Cardiac muscle cell (in vitro differentiated cells and primary cell): ENCODE measurements around the gene SLC22A31. TPM values are rescaled to one million over a fixed set of nuclear protein-coding genes. Genes with fewer than 3 reads are reported as not detected.

Experiments used
- DNase-seq, 2 donors: peaks; one replicate each; pipeline versions ENCODE4 v3.0.0 to v3.0.0-alpha.2; 2010 to 2017; ENCODE audit warnings: low read depth in 1 of 2, low spot score in 1 of 2
- H3K27ac ChIP-seq: fragments of 200-600 bp; sonication (generic); 2 replicates; pipeline ENCODE4 v1.5.1; 2016
- H3K27me3 ChIP-seq: fragments of 200-600 bp; sonication (generic); 2 replicates; pipeline ENCODE4 v1.6.0; 2016; ENCODE audit warnings: control low read depth
- H3K36me3 ChIP-seq: fragments of 200-600 bp; sonication (generic); 2 replicates; pipeline ENCODE4 v1.5.1; 2016; ENCODE audit warnings: control low read depth
- H3K4me1 ChIP-seq: fragments of 200-600 bp; sonication (generic); 2 replicates; pipeline ENCODE4 v1.8.1; 2017; ENCODE audit warnings: low read depth, mild to moderate bottlenecking, mixed run types
- H3K4me3 ChIP-seq: fragments of 200-600 bp; sonication (generic); 2 replicates; pipeline ENCODE4 v1.5.1; 2016; ENCODE audit warnings: mild to moderate bottlenecking
- H3K9me3 ChIP-seq: fragments of 200-600 bp; sonication (generic); 2 replicates; pipeline ENCODE4 v1.5.1; 2017; ENCODE audit warnings: low read depth, mild to moderate bottlenecking, control low read depth
- polyA plus RNA-seq: library from polyadenylated mRNA; unstranded; fragments of >200 nt; fragmentation: Nextera tagmentation; extraction: Ambion mirVana; gene quantifications from 2 replicates; pipeline ENCODE4 v1.2.1, GENCODE V29; 2016
- total RNA-seq: library from RNA; depleted of rRNA; stranded (reverse); fragments of >200 nt; gene quantifications from 2 replicates; pipeline ENCODE4 v1.2.3, GENCODE V29; 2016
- TF ChIP-seq, protein P1 (sequence below): IDR thresholded peaks from 2 replicates; pipeline ENCODE4 v1.5.1; 2012; ENCODE audit warnings: low read depth, mild to moderate bottlenecking, low read length

SLC22A31 gene
- total and polyA plus RNA-seq, 2 experiments from 2014 or later = 10.9 to 39.4 TPM

DNA sequence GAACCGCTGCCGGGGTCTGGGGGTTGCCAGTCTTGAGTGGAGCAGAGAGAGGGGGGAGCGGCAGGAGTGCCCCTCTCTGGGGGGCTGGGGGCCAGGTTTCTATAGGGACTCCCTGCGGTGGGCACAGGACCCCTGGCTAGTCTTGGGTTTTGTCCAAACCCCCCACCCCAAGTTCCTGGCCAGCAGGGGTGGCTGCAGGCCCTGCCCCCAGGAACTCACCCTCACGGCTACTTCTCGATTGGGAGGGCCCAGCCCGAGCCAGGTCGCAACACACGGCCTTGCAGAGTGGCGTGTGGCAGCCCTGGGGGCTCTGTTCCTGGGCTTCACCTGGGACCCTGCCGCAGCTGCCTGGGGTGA lies 28.2 kb downstream of the SLC22A31 start:
- TF ChIP-seq, protein P1, sequence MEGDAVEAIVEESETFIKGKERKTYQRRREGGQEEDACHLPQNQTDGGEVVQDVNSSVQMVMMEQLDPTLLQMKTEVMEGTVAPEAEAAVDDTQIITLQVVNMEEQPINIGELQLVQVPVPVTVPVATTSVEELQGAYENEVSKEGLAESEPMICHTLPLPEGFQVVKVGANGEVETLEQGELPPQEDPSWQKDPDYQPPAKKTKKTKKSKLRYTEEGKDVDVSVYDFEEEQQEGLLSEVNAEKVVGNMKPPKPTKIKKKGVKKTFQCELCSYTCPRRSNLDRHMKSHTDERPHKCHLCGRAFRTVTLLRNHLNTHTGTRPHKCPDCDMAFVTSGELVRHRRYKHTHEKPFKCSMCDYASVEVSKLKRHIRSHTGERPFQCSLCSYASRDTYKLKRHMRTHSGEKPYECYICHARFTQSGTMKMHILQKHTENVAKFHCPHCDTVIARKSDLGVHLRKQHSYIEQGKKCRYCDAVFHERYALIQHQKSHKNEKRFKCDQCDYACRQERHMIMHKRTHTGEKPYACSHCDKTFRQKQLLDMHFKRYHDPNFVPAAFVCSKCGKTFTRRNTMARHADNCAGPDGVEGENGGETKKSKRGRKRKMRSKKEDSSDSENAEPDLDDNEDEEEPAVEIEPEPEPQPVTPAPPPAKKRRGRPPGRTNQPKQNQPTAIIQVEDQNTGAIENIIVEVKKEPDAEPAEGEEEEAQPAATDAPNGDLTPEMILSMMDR = no peak
- Histone ChIP-seq H3K4me1 (peaks cover 10% of the 10 kb centered on the region), H3K4me3 (no peak overlapping the region), H3K27ac (no peak overlapping the region), H3K27me3 (peaks cover 18% of the 10 kb centered on the region), H3K36me3 (no peaks in the 10 kb centered on the region), H3K9me3 (no peaks in the 10 kb centered on the region)
- DNase-seq = no peak

DNA sequence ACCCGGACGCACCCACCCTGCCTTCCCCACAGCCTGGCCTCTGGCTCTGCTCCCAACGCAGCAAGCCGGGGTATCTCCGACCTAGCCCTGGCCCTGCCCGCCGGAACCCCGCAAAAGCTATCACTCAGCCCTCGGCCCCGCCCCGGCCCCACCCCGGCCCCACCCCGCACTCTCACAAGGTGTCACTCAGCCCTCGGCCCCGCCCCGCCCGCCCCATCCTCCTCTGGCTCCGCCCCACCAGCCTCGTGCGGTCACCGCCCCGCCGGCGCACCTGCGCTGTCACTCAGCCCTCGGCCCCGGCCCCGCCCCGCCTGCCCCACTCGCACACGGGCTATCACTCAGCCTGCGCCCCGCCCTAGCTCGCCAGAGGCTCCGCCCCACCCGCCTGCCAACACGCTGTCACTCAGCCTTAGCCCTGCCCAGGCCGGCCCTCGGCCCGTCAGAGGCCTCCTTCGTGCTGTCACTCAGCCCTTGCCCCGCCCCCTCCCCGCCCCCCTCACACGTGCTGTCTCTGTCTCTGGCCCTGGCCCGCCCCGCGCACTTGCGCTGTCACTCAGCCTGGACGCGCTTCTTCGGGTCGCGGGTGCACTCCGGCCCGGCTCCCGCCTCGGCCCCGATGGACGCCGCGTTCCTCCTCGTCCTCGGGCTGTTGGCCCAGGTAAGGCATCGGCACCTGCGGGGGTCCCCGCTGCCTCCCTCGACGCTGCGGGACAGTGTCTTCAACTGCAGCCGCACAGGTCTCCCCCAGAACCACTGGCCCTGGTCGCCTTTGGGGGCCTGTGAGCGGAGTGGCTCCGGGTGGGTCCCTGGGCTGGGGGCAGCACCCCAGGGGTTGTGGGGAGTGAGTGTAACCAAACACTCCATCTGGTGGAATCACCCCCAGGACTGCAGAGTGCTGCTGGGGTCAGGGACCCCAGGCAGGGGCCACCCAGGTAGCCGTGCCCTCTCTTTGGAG lies 28.8 kb downstream of the SLC22A31 start, which contains the start of gene CDH15:
Gene CDH15, plus strand, starts transcription at position 533 of the 955 bp plus-strand sequence. Its CDS starts 84 bp downstream, at position 617.
- TF ChIP-seq, protein P1 = no peak
- peaks cover 18% of the 10 kb centered on the region for H3K27me3 ChIP-seq
- H3K27ac ChIP-seq = no peak within 1 kb of the TSS
- no peaks in the 10 kb centered on the region for H3K36me3 ChIP-seq
- H3K4me1 ChIP-seq = peaks cover 10% of the 10 kb centered on the region
- peak; percentile 88 to 97 for DNase-seq
- no peaks in the 10 kb centered on the region for H3K9me3 ChIP-seq
- H3K4me3 ChIP-seq = peak within 1 kb of the TSS; percentile 23

DNA sequence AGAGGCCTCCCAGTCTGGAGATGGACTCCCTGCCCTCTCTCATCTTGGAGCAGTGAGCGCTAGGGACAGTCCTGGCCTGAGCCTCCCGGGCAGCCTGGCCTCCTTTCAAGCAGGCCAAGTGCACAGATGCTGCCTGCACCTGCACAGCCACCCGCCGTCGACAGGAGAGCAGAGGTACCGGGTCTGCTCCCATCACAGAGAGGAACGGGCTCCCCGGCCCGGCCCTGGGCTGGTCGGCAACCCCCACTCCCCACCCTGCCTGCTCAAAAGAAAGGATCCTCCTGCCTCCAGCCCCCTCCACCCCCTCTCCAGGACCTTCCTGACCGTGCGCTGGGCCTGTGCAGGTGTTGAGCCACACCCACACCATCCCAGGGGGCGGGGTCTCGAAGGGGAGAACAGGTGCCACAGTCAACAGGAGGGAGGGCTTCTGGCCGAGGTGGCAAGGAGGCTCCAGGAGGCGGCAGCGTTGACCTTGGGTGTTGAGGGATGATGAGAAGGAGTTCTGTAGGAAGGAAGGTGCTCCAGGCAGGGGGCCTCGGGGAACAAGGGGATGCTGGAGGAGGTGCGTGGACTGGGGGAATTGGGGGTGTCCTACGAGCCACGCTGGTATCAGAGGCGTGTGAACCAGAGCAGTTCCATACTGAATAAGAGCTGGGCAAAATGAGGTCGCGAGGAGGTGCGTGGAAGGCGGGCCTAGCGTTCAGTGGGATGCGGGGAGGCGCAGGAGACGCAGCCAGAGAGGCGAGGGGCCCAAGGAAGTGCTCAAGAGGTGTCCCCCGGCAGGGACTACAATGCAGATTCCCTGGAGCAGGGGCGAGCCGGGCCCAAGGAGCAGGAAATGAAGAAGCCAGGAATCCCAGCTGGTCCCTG lies 29.8 kb downstream of the SLC22A31 start:
- peaks cover 10% of the 10 kb centered on the region for H3K4me1 ChIP-seq
- TF ChIP-seq, protein P1 = no peak

DNA sequence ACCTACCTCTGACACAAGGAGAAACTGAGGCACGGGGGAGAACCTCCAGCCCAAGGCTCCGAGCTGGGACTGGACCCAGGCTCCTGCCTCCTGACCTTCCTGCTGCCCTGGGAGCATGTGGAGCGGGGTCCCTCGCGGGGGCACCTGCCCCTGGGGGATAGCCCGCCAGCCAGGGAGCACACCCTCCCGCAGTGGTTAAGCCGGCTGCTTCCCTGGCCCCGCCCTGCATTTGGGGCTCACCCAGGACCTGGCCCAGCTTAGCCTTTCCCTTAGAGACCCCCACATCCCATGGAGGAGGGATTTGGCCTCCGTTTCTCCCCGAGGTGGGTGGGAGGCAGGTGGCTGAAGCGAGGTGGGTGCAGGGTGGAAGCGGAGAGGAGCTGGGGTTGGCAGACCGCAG lies 30.6 kb downstream of the SLC22A31 start:
- H3K27me3 ChIP-seq = peaks cover 18% of the 10 kb centered on the region
- peaks cover 10% of the 10 kb centered on the region for H3K4me1 ChIP-seq
- H3K9me3 ChIP-seq = no peaks in the 10 kb centered on the region
- no peak for DNase-seq
- H3K36me3 ChIP-seq = no peaks in the 10 kb centered on the region
- TF ChIP-seq, protein P1 = no peak
- no peak overlapping the region for H3K4me3 ChIP-seq
- H3K27ac ChIP-seq = no peak overlapping the region

More for the DNA sequence above, 29.8 kb downstream of the SLC22A31 start:
- peaks cover 18% of the 10 kb centered on the region for H3K27me3 ChIP-seq
- H3K36me3 ChIP-seq = no peaks in the 10 kb centered on the region
- H3K4me3 ChIP-seq = peak overlapping the region; percentile 23
- no peaks in the 10 kb centered on the region for H3K9me3 ChIP-seq
- no peak for DNase-seq
- H3K27ac ChIP-seq = no peak overlapping the region

DNA sequence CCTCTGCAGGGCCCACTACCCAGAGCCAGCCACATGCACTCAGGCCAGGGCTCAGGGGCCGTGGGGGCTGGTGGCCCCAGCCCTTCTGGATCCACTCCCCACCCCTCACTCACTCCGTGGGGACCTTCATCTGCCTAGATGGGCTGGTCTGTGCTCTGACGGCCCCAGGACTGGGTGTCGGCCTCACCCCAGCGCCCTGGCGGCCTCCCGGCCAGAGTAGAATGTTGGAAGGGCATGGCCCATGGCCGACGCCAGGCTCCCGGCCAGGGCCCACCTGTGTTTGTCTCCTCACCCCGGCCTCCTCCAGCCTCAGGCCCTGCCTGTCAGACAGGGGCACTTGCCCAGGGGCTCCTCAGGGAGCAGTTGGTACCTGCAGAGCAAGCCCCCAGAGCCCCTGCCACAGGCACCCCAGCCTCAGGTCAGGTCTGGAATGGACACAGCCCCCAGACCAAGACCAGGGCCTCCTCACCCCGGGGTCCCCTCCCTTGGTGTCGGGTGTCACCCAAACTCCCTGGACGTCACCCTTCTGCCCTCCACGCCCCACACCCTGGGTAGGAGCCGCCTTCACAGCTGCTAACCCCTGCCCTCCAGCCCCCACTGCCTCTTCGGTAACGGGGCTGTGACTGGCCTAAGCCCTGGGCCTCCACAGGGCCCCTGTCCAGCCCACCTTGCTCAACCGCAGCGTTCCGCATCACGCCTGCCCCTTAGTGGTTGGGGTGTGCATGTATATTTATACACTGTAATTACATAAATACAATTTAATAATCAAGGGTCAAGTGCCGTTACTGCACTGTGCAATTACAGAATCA lies 31.8 kb downstream of the SLC22A31 start:
- TF ChIP-seq, protein P1 = no peak

More for the DNA sequence above, 31.8 kb downstream of the SLC22A31 start:
- Histone ChIP-seq H3K4me1 (peaks cover 9% of the 10 kb centered on the region), H3K4me3 (no peak overlapping the region), H3K9me3 (no peaks in the 10 kb centered on the region), H3K27ac (no peak overlapping the region), H3K27me3 (peaks cover 18% of the 10 kb centered on the region), H3K36me3 (no peaks in the 10 kb centered on the region)
- DNase-seq = no peak
